Activated T-cell treated with anti-CD3 and anti-CD28 coated beads for 4 hours (primary cell): Measurements from ENCODE around the gene HNRNPK.
A peak's percentile ranks its signal among the peaks of the same experiment; 100 is the strongest.
"Not testable (repeated sequence)": the region's sequence is repeated elsewhere in the genome, so short reads cannot be mapped to it uniquely, and the experiment has no call there.

Experiments
- DNase-seq: peaks from one replicate; pipeline ENCODE4 v3.0.0-alpha.2; 2020

HNRNPK gene

DNA sequence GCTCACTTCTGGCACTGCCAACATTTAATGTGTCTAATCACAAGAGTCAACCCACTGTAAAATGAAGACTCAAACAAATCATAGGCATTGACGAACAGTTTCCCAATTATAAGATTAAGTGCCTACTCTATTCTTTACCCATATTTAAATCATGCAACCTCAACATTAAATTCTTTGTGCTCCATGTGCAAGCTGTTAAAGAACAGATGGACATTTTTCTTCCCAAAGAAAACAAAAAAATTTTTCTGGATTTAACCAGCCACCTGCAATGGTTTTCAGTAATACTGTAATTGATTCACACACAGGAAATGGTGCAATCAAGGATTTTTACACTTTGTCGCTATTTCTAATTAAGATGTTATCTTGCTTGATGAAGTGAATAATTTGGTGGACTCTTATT is 3.6 kb downstream of the HNRNPK start:
- no peak for DNase-seq

DNA sequence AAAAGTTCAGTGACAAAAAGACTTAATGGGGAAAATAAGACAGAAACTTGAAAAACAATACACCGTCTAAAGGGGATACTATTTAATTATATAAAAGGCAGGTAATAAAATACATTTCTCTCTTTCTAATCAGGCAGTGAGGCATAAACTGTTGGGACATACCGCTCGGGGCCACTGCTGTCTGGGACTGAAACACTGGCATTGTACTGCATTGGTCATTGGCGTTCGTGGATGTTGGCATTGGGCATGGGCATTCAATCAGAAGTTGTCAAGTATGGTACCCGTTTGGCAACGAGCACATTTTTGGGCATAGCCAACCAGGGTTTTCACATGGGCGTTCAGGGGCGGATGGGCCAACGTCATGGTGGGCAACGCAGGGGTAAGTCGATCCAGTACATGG is 4.7 kb downstream of the HNRNPK start:
- no peak for DNase-seq

DNA sequence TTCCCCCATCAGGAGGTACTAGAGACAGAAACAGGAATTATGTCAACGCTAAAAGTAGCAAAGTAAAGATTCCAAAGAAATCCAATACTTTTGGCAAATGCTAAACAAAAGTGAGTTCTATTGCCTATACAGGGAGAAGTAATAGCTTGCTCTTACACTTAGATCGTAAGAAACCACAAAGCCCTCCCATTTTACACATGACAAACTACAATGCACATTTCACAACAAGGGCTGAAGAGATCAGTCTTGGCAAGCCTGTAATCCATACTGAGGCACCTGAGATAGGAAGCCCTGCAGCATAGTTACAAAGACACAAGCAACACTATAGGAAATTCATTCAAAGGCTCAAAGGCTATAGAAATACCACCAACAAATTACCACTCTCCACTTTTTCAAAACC is 7.7 kb downstream of the HNRNPK start:
- DNase-seq: no peak

DNA sequence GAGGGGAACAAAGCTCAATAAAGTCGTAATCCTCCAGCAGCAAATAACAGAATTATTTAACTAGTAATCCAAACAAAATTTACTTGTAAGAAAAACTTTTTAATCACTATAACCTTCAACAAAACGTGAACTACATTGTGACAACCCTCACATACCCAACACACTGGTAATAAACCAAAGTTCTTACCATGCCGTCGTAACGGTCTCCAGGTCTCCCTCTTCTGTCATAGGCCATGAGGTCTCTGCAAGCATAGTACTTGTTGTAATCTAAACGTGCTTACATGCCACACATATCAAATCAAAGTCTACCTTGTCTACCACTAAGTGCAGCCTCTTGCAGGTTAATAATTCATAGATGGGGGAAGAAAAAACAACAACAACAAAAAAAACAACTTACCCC is 8.5 kb downstream of the HNRNPK start:
- no peak for DNase-seq

DNA sequence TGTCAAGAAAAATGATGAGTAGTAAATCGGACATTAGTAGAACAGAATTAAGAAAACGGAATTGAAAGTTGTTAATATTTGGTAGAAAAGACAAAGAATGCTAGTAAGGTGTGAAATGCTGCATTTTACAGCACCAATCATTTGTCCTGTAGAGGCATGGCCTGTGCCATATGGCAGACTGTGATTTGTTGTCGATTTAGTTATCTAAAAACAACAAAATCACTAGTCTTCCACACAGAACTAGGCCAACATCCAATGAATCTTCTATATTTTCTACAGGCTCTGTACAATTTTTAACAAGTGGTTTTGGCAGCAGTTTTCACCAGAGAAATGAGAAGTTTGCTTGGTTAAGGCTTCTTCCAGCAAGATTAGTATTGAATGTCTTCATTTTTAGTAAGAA is 10.4 kb downstream of the HNRNPK start:
- no peak for DNase-seq

DNA sequence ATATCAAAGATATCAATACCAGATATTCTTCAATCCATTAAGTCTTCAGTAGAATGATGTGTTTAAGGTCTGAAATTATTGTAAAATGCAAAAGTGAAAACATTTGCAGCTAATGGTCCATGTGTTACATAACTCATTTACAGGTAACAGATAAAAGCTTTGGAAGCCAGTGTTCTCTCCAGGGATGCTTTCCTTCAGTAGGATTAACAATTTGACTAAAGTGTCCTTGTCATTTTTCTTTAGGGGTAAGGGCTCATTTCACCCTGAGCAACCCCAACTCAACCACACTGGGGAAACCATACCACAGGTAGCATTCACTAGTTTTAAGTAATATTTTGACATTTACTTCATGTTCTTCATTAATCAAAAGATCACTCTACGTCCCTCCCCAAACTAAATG is 12.9 kb downstream of the HNRNPK start:
- no peak for DNase-seq

DNA sequence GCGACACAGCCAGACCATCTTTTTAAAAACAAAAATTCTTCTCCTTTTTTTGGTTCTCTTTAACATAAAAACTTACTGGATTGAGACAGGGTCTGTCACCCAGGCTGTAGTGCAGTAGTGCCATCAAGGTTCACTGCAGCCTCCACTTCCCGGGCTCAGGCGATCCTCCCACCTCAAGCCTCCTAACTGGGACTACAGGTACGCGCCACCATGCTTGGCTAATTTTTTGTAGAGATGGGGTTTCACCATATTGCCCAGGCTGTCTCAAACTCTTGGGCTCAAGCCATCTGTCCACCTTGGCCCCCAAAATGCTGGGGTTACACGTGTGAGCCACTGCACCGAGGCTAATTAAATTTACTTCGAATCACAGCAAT is 13.8 kb downstream of the HNRNPK start:
- no peak for DNase-seq

DNA sequence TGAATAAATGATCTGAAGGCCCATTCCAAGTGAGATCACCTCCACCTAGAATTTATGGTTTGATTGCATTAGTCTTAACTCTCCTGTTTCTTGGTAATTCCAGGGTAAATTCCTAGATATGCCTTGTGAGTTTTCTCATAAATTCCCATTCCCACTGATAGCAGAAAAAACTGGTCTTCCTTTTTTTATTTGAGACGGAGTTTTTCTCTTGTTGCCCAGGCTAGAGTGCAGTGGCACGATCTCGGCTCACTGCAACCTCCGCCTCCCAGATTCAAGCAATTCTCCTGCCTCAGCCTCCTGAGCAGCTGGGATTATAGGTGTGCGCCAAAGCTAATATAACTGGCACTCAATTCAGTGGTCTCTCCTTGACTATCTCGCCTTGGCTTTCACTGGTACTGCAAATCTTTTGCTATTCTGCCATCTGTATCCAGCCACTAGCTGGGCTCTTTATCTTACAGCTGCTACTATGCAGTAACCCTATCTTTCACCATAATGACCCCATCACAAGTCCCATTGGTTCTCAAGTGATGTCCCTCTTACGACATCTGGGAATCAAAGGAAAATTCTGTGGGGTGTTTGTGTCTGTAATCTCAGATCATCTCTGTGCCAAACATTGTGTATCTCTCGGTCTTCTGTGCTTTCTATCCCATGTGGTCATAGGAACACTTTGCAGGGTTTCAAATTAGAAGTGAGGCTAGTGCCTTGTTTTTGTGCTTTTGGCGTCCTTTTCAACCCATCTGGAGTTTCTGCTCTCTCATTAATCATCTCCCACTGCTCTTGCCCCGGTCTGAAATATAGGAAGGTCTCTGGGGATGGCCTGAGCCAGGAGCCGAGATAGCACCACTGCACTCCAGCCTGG is 14.4 kb downstream of the HNRNPK start:
- DNase-seq: no peak

DNA sequence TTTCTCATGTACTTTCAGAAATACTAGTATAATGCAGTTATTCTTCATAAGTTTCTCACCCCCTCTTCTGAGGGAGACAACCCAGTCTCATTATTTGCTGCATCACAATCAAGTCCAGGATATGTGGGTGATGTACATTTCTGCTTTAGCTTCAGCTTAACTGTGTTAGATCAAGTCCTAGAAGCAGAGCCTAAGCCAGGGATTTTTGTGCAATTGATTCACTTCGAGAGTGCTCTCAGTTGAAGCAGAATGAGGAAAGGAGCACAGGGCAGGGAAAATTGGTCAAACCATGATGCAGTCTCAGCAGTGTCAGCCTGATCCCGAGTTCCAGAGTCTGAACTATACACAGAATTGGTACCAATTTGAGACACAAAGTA is 15.1 kb downstream of the HNRNPK start:
- no peak for DNase-seq

DNA sequence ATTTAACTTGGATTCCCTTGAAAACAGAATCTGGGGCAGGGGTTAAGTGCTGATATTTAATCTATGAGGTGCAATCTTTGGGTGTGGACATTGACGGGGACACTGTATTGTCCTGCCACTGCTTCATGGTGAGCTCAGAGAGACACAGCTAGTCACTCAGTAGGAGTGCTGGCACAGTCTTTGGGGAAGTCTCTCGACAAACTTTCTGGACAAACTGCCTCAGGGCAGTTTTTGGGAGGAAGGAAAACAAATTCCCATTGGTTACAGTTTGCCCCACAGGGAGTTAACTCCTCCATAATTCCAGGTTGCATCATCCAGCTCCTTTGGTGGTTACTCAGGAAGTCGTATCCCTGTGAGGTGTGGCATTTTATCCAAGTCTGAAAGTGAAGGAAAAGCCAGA is 17.9 kb downstream of the HNRNPK start:
- no peak for DNase-seq

DNA sequence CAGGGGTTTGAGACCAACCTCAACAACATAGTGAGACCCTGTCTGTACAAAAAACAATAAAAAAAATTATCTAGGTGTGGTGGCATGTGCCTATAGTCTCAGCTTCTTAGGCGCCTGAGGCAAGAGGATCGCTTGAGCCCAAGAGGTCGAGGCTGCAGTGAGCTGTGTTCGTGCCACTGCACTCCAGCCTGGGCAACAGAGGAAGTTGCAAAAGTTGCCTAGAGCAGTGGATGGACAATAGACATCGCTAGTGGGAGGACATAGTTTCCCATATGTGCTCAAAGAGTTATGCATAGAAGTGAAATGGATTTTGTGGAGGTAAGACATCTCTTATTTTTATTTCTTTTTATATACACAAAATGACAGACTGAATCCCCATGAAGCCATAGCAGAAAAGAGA is 19.0 kb downstream of the HNRNPK start:
- DNase-seq: no peak

DNA sequence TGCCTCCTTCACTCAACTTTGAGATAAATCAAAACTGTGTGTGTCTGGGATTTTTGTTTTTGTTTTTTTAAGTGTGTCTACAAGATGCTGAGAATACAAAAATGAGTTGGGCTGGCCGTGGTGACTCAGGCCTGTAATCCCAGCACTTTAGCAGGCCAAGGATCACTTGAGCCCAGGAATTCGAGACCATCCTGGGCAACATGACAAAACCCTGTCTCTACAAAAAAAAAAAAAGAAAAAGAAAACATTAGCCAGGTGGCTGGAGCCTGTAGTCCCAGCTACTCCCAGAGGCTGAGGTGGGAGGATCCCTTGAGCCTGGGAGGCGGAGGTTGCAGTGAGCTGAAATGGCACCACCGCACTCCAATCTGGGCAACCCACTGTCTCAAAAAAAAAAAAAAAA is 21.0 kb downstream of the HNRNPK start:
- DNase-seq: no peak

DNA sequence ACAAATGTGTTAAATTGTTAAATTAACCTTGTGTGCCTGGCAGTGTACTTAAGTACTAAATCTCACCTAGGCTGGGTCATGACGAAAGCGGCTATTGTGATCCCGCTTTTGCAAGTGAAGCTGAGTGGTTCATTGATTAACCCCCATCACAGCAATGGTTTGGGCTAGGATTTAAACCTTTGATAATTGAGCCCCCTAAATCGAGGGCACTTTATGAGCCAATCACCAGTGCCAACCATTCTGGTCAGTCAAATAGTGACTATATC is 22.8 kb downstream of the HNRNPK start:
- DNase-seq: no peak

DNA sequence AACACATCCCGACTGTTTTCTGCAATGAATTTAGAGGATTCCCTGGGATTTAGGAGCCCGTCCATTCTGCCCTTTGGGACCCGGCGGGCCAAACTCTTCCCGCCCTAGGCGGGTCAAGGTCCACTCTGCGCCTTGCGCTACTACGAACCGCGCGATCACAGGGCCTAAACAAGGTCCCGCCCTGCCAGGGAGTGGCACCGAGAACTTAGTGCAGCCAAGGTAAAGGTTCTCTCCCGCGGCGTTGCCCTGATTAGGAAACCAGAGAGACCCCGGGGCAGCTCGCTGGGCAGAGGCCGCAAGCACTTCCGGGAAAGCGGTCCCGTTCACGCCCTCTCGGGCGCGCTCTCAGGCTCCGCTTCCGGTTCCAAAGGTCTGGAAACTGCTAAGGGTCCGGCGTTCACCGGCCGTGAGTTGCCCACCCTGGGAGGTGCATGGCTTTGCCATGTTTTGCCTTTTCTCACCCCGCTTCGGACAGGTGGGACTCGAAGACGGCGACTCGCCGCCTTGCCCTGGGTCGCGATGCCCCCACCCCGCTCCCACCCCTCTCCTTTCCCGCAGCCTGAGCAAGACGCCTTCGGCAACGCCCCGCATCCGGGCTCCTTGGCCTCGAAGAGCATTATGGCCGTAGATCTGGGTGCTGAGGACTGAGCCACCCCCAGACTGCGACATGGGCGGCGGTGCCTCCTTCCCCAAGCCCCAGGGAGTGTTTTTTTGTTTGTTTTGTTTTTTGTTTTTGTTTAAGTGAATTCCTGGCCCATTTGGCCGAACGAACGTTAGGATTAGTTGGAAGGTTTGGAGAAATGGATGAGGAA is 23.4 kb downstream of the HNRNPK start:
- DNase-seq: peak; percentile 36

DNA sequence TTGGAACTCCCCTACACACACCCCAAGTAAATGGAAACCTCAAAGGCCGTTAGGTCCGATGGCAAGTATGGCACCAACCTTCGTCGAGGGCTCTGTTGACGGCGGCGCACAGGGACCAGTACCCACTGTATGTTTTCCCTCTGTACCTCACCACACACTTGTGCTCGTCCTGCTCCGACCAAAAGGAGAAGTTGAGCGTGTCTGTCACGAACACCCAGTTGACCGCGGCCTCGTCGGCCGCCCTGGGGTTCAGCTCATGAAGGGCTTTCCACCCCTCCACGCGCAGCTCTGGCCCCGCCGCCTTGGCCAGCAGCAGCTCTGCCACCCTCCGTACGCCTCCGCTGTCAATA is 24.0 kb downstream of the HNRNPK start:
- DNase-seq: no peak

DNA sequence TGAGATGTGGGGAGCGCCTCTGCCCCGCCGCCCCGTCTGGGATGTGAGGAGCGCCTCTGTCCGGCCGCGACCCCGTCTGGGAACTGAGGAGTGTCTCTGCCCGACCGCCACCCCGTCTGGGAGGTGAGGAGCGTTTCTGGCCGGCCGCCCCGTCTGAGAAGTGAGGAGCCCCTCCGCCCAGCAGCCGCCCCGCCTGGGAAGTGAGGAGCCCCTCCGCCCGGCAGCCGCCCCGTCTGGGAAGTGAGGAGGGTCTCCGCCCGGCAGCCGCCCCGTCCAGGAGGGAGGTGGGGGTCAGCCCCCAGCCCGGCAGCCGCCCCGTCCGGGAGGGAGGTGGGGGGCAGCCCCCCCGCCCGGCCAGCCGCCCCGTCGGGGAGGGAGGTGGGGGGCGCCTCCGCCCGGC is 31.9 kb downstream of the HNRNPK start:
- not testable (repeated sequence) for DNase-seq

DNA sequence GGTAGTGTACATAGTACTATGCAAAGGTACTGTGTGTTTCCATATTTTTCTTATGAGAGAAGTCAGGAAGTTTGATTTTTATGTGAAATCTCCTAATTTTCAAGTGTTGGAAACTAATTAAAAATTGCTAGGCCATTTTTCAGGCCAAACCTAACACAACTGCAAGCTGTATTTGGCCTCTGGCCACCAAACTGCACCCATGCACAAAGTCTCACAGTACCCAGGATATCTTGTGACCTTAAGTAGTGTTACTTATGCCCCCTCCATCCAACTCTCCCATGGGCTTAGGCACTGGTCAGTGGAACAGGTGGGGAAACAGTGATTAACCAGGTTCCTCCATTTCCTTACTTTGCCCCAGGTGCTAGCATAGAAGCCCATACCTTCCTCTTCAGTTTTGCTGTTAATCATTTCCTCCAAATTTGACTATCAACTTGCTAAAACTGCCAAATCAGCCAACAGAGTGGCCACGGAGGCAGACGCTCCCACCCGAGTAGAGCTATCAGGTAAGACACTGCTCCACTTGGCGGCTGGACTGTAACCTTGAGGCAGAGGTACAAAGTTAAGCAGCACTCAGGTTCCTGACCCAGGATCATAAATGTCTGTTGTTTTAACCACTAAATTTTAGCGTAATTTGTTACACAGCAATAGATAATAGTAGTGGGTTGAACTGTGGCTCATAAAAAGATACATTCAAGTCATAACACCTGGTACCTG is 39.3 kb downstream of the HNRNPK start:
- DNase-seq: no peak

DNA sequence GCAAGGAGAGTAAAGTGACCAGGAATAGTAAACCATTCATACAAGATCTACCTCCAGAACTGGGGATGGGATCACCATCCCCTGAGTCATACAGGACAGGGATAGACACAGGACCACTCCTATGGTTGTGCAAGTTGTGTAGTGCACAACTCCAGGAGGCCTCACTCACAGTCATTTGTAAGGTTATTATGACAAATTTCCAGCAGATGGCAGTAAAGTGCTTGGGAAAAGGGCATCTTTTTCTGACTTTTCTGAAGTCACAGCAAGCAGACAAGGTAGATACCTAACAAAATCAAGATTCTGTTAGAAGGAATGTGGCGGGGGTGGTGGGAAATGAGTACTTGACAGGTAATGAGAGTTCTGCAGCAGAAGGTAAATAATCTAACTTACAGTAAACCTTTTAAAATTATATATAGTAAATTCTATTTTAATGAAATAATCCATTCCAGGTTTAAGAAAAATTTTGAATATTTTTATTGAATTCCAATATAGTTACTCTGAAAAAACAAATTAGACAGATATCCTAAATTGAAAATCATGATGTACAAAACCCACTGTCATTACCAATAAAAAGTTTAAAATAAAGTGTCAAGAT is 42.1 kb downstream of the HNRNPK start:
- peak; percentile 19 for DNase-seq

DNA sequence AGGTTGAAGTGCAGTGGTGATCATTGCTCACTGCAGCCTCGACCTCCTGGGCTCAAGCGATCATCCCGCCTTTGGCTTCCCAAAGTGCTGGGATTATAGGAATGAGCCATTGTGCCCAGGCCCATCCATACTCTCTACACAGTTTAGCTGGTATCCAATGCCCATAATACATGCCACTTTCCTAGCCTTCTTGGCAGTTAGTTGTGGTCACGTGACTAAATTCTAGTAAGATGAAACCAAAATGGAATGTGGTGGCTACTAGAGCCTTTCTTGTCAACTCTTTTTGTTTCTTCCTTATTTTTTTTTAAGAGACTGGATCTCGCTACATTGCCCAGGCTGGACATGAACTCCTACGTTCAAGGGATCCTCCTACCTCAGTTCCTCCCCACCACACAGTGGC is 43.5 kb downstream of the HNRNPK start:
- no peak for DNase-seq

DNA sequence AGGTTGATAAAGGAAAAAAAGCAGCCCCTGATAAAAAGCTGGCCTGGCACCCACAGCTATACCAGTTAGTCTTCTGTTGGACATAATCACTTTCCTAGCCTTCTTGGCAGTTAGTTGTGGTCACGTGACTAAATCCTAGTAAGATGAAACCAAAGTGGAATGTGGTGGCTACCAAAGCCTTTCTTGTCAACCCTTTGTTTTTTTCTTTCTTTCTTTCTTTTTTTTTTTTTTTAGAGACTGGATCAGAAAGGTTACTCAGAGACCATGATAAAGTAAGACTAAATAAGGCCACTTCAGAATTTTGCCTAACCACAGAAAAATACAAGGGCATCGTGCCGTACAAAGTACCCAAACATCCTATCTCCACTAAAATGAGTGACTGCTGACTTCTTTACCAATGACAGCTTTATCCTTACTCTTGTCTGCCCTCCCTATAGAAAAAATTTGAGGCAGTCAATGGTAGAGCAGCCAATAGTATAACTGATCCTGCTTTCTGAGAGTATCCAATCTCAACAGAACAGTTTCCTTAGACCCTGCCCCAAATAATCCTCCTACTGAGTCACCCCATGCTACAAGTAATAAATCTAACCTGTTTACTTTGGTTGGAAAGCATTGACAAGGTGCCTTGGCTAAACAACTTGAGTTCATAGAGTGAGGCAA is 44.6 kb downstream of the HNRNPK start:
- no peak for DNase-seq

DNA sequence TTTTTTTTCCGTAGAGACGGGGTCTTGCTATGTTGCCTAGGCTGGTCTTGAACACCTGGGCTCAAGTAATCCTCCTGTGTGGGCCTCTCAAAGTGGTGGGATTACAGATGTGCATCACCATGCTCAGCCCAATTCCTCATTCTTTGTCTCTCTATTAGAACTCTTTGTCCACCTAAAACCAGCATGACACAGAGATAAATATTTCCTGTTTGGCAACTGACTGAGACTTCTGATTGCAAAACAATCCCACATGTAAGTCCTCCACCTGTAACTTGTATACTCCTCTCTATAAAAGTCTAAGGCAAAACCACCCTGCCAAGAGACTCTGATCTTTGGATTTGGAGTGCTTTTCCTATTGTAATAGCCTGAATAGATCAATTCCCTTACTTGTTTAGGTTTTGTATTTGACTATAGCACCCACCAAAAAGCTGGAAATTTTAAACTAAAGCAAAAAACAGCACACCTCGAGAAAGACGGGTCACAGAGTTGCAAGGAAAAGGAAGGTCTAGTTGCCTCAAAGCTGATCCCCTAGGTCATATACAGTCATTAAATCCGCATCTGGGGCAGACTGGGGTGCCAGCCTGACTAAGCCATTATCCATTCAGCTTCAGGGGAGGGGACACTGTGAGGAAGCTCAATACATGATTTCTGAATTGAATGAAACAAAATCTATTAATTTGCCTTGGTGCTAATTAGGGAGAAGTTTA is 45.3 kb downstream of the HNRNPK start:
- DNase-seq: no peak

DNA sequence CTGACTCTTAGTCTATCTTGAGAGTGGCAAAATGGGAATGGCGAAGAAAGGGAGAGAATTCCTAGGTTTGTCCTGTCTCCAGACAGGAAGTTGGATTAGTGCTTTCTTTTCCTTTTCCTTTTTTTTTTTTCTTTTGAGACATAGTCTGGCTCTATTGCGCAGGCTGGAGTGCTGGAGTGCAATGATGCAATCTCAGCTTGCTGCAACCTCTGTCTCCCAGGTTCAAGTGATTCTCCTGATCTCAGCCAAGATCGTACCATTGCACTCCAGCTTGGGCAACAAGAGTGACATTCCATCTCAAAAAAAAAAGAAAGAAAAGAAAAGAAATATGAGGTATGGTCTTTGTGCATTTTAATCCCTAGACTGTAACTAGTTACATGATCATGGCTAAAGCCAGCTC is 46.2 kb downstream of the HNRNPK start:
- no peak for DNase-seq

DNA sequence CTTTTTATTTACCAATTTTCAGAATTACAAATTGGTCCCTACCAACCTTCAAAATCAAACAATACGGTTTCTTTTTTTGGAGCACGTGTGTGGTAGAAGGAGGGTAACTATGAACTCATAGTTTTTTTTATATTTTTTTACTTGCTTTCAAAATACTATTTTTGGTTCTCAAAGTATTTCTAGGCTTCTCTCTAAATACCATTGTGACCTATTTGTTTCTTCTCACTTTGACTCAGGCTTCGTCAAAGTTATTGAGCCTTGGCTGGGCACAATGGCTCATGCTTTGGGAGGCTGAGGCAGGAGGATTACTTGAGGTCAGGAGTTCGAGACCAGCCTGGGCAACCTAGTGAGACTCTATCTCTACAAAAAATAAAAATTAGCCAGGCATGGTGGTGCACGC is 47.2 kb downstream of the HNRNPK start:
- no peak for DNase-seq
